HepG2 (cell line): ENCODE results near the gene PIP5K1A. TPM values are rescaled to one million over a fixed set of nuclear protein-coding genes. Genes with fewer than 3 reads are reported as not detected.

Experiments used
- ARHGAP35 ChIP-seq: sonication (generic); formaldehyde crosslinking; IDR thresholded peaks from 2 replicates; pipeline ENCODE4 v1.9.0; 2022; ENCODE audit warnings: mild to moderate bottlenecking, inconsistent platforms, moderate library complexity, missing genetic modification reagents, borderline replicate concordance
- ATAD3A ChIP-seq: sonication (generic); formaldehyde crosslinking; IDR thresholded peaks from 2 replicates; pipeline ENCODE4 v1.4.0; 2020; ENCODE audit warnings: missing genetic modification reagents
- CC2D1A ChIP-seq: sonication (generic); formaldehyde crosslinking; IDR thresholded peaks from 2 replicates; pipeline ENCODE4 v1.8.1; 2023; ENCODE audit warnings: mild to moderate bottlenecking, missing genetic modification reagents
- HMG20B ChIP-seq: conservative IDR thresholded peaks from 2 replicates; pipeline ENCODE4 v1.6.1; 2016; ENCODE audit warnings: missing genetic modification reagents, missing compliant biosample characterization
- KLF9 ChIP-seq: IDR thresholded peaks from 2 replicates; pipeline ENCODE4 v1.6.1; 2016; ENCODE audit warnings: low read depth
- MYNN ChIP-seq: sonication (generic); formaldehyde crosslinking; IDR thresholded peaks from 2 replicates; pipeline ENCODE4 v1.4.0; 2020; ENCODE audit warnings: mild to moderate bottlenecking, low read depth, missing genetic modification reagents
- REL ChIP-seq: sonication (generic); formaldehyde crosslinking; conservative IDR thresholded peaks from 2 replicates; pipeline ENCODE4 v1.8.0; 2022; ENCODE audit warnings: mild to moderate bottlenecking, missing genetic modification reagents, moderate library complexity
- THAP11 ChIP-seq: IDR thresholded peaks from 2 replicates; pipeline ENCODE4 v1.6.1; 2016; ENCODE audit warnings: missing biosample characterization, missing genetic modification reagents
- ZNF263 ChIP-seq: sonication (generic); formaldehyde crosslinking; IDR thresholded peaks from 2 replicates; pipeline ENCODE4 v1.4.0; 2020; ENCODE audit warnings: missing genetic modification reagents
- ZNF556 ChIP-seq: sonication (generic); formaldehyde crosslinking; IDR thresholded peaks from 2 replicates; pipeline ENCODE4 v1.4.0; 2020; ENCODE audit warnings: mild to moderate bottlenecking, missing genetic modification reagents, borderline replicate concordance
- ZSCAN31 ChIP-seq: sonication (generic); formaldehyde crosslinking; IDR thresholded peaks from 2 replicates; pipeline ENCODE4 v1.5.0; 2020; ENCODE audit warnings: low read depth, mild to moderate bottlenecking, missing genetic modification reagents
- polyA plus RNA-seq, 8 experiments: library from polyadenylated mRNA; depleted of rRNA in 3 of 8; stranded (reverse) in 7 of 8; unstranded in 1 of 8; fragments of >200 nt; fragmentation: Illumina TruSeq in 4 of 8; extraction: Trizol in 4 of 8; gene quantifications; 2 replicates each; pipeline versions ENCODE4 v1.2.1 to v1.2.3, GENCODE V29; 2011 to 2016; ENCODE audit warnings: low read depth in 4 of 8, missing spikeins in 1 of 8, mixed read lengths in 1 of 8; ENCODE audit not compliant: insufficient read depth in 1 of 8
- total RNA-seq, 5 experiments: library from RNA; depleted of rRNA; stranded (reverse); fragments of >200 nt; fragmentation: Illumina TruSeq; extraction: Trizol; gene quantifications; 2 replicates each; pipeline ENCODE4 v1.2.3, GENCODE V29; 2016; ENCODE audit warnings: low read depth in 1 of 5
- TF ChIP-seq, protein P1 (sequence below): sonication (generic); formaldehyde crosslinking; conservative IDR thresholded peaks from 2 replicates; pipeline ENCODE4 v1.4.0; 2020; ENCODE audit warnings: missing genetic modification reagents
- TF ChIP-seq, protein P2 (sequence below): sonication (generic); formaldehyde crosslinking; IDR thresholded peaks from 2 replicates; pipeline ENCODE4 v1.5.0; 2020; ENCODE audit warnings: missing genetic modification reagents
- TF ChIP-seq, protein P3 (sequence below): sonication (generic); formaldehyde crosslinking; IDR thresholded peaks from 2 replicates; pipeline ENCODE4 v1.4.0; 2020; ENCODE audit warnings: mild to moderate bottlenecking, missing genetic modification reagents
- TF ChIP-seq, protein P4 (sequence below): sonication (generic); formaldehyde crosslinking; IDR thresholded peaks from 2 replicates; pipeline ENCODE4 v1.4.0; 2020; ENCODE audit warnings: mild to moderate bottlenecking, missing genetic modification reagents
- TF ChIP-seq, protein P5 (sequence below): sonication (generic); formaldehyde crosslinking; IDR thresholded peaks from 2 replicates; pipeline ENCODE4 v1.8.1; 2023; ENCODE audit warnings: mild to moderate bottlenecking, missing genetic modification reagents
- TF ChIP-seq, protein P6 (sequence below): sonication (generic); formaldehyde crosslinking; IDR thresholded peaks from 2 replicates; pipeline ENCODE4 v1.5.0; 2020; ENCODE audit warnings: mild to moderate bottlenecking, missing genetic modification reagents, borderline replicate concordance
- TF ChIP-seq, protein P7 (sequence below): sonication (generic); formaldehyde crosslinking; IDR thresholded peaks from 2 replicates; pipeline ENCODE4 v1.5.1; 2020; ENCODE audit warnings: missing genetic modification reagents, mild to moderate bottlenecking, borderline replicate concordance

The PIP5K1A gene
- total and polyA plus RNA-seq, 2 of the 13 experiments (the other 11 are each of a cell fraction or from before 2014, with no cell fraction given) = 45.3 to 65.1 TPM

DNA sequence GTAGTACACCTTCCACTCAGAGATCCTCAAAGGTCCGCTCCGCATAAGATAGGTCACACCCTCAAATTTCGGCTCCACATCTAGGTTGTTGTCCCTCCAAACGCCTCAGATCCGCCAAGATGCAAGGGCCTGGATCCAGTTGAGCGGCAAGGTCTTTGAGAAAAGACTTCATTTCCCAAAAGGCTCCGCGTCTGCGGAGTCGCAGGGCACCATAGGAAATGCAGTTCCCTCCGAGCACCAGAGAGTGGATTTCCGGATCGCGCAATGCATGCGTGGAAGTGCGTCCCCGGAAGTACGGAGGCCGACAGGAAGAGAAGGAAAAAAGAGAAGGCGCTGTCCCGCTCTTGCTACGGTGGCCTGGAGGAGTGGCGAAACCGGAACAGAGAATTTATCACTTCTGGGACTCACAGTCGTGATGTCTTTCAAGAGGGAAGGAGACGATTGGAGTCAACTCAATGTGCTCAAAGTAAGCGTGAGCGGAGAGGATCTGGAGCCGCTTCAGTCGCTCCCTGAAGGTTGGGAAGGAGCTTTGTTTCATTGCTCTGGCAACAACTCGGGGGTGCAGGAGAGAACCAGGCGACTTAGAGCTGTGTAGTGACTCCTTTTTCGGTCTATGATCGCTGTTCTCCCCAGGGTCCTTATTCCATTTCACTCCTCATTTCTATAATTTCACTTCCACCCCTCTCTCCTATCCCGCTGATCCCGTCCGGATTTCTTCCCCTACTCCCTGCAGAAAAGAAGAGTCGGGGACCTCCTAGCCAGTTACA is 32.4 kb upstream of the PIP5K1A start, which contains the start of the genes LYSMD1 and SCNM1 (continued):
- TF ChIP-seq ZNF556 (CRISPR knock-in tag) (peak; percentile 91; the same call in 1 of the 2 replicates), HMG20B (CRISPR knock-in tag) (no peak; the same call in 1 of the 2 replicates), ATAD3A (no peak), ZNF263 (peak; percentile 28; the same call in 1 of the 2 replicates), ZSCAN31 (CRISPR knock-in tag) (peak; percentile 60; the same call in 1 of the 2 replicates), REL (CRISPR knock-in tag) (no peak), CC2D1A (CRISPR knock-in tag) (no peak), KLF9 (no peak), MYNN (peak; percentile 19; the same call in 1 of the 2 replicates), THAP11 (peak; percentile 99), ARHGAP35 (CRISPR knock-in tag) (no peak; the same call in 1 of the 2 replicates)
- TF ChIP-seq, protein P1, sequence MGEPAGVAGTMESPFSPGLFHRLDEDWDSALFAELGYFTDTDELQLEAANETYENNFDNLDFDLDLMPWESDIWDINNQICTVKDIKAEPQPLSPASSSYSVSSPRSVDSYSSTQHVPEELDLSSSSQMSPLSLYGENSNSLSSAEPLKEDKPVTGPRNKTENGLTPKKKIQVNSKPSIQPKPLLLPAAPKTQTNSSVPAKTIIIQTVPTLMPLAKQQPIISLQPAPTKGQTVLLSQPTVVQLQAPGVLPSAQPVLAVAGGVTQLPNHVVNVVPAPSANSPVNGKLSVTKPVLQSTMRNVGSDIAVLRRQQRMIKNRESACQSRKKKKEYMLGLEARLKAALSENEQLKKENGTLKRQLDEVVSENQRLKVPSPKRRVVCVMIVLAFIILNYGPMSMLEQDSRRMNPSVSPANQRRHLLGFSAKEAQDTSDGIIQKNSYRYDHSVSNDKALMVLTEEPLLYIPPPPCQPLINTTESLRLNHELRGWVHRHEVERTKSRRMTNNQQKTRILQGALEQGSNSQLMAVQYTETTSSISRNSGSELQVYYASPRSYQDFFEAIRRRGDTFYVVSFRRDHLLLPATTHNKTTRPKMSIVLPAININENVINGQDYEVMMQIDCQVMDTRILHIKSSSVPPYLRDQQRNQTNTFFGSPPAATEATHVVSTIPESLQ (CRISPR knock-in tag) = 0 out of 2 replicates have a peak, but pooled peaks have one; percentile 72
- TF ChIP-seq, protein P2, sequence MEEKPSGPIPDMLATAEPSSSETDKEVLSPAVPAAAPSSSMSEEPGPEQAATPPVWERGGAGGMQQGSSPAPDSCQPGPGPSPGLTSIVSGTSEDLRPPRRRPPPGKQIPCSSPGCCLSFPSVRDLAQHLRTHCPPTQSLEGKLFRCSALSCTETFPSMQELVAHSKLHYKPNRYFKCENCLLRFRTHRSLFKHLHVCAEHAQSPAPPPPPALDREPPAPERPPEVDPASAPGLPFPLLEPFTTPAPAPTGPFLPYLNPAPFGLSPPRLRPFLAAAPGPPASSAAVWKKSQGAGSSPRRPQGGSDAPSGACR (CRISPR knock-in tag) = no peak
- TF ChIP-seq, protein P3, sequence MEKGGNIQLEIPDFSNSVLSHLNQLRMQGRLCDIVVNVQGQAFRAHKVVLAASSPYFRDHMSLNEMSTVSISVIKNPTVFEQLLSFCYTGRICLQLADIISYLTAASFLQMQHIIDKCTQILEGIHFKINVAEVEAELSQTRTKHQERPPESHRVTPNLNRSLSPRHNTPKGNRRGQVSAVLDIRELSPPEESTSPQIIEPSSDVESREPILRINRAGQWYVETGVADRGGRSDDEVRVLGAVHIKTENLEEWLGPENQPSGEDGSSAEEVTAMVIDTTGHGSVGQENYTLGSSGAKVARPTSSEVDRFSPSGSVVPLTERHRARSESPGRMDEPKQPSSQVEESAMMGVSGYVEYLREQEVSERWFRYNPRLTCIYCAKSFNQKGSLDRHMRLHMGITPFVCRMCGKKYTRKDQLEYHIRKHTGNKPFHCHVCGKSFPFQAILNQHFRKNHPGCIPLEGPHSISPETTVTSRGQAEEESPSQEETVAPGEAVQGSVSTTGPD = no peak
- TF ChIP-seq, protein P4, sequence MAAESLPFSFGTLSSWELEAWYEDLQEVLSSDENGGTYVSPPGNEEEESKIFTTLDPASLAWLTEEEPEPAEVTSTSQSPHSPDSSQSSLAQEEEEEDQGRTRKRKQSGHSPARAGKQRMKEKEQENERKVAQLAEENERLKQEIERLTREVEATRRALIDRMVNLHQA (CRISPR knock-in tag) = no peak
- TF ChIP-seq, protein P5, sequence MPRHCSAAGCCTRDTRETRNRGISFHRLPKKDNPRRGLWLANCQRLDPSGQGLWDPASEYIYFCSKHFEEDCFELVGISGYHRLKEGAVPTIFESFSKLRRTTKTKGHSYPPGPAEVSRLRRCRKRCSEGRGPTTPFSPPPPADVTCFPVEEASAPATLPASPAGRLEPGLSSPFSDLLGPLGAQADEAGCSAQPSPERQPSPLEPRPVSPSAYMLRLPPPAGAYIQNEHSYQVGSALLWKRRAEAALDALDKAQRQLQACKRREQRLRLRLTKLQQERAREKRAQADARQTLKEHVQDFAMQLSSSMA (CRISPR knock-in tag) = peak; percentile 99
- TF ChIP-seq, protein P6, sequence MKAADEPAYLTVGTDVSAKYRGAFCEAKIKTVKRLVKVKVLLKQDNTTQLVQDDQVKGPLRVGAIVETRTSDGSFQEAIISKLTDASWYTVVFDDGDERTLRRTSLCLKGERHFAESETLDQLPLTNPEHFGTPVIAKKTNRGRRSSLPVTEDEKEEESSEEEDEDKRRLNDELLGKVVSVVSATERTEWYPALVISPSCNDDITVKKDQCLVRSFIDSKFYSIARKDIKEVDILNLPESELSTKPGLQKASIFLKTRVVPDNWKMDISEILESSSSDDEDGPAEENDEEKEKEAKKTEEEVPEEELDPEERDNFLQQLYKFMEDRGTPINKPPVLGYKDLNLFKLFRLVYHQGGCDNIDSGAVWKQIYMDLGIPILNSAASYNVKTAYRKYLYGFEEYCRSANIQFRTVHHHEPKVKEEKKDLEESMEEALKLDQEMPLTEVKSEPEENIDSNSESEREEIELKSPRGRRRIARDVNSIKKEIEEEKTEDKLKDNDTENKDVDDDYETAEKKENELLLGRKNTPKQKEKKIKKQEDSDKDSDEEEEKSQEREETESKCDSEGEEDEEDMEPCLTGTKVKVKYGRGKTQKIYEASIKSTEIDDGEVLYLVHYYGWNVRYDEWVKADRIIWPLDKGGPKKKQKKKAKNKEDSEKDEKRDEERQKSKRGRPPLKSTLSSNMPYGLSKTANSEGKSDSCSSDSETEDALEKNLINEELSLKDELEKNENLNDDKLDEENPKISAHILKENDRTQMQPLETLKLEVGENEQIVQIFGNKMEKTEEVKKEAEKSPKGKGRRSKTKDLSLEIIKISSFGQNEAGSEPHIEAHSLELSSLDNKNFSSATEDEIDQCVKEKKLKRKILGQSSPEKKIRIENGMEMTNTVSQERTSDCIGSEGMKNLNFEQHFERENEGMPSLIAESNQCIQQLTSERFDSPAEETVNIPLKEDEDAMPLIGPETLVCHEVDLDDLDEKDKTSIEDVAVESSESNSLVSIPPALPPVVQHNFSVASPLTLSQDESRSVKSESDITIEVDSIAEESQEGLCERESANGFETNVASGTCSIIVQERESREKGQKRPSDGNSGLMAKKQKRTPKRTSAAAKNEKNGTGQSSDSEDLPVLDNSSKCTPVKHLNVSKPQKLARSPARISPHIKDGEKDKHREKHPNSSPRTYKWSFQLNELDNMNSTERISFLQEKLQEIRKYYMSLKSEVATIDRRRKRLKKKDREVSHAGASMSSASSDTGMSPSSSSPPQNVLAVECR = peak; percentile 97
- TF ChIP-seq, protein P7, sequence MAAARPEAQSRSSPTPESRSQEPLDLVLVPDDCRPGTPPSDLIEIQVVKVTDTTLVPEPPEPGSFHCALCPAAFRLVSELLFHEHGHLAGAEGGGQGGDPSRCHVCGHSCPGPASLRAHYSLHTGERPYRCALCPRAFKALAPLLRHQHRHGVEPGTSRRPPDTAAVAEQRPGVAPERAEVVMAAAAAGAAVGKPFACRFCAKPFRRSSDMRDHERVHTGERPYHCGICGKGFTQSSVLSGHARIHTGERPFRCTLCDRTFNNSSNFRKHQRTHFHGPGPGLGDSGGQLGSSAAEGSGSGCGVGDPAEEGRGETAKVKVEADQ (CRISPR knock-in tag) = peak; percentile 66; the same call in 1 of the 2 replicates
